ENCODE results near the gene TMEM37.
A peak's percentile ranks its signal among the peaks of the same experiment; 100 is the strongest.

The TMEM37 gene

GRCh38 chr2:119407430-119408220 lies 24.0 kb upstream of the TMEM37 start:
- peak; percentile 69 for TF ChIP-seq CTCF (IDR thresholded peaks at IDR 0.05; ENCODE audit: low read depth, low read length, missing control alignments)
- no peak for DNase-seq (ENCODE audit: extremely low read depth, low read depth)
- no peak overlapping the region for H3K4me3 ChIP-seq (replicated peaks; ENCODE audit: low read depth, low read length)

DNA sequence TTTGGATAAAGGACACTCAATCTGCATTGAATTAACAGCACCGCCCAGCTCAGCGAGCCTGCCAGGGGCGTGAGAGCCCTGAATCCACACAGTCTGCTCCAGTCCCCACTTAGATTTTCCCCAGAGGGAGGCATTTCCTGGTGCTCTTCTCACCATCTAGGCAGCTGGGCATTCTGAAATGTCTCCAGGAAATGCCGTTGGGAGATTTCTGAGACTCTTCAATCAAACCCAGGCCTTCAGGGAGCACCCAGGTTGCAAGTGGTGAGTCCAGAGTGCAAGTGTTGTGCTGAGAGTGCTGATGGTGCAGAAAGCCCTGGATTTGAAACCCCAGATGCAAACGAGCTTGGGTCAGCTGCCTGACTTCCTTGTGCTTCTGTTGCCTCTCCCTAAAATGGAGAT lies 23.4 kb upstream of the TMEM37 start:
- no peak for TF ChIP-seq CTCF (IDR thresholded peaks at IDR 0.05; ENCODE audit: low read depth, low read length, missing control alignments)
- H3K4me3 ChIP-seq (replicated peaks; ENCODE audit: low read depth, low read length): no peak overlapping the region
- DNase-seq (ENCODE audit: extremely low read depth, low read depth): no peak

GRCh38 chr2:119409506-119409905 lies 22.1 kb upstream of the TMEM37 start:
- no peak for TF ChIP-seq CTCF (IDR thresholded peaks at IDR 0.05; ENCODE audit: low read depth, low read length, missing control alignments)
- no peak overlapping the region for H3K4me3 ChIP-seq (replicated peaks; ENCODE audit: low read depth, low read length)
- DNase-seq (ENCODE audit: extremely low read depth, low read depth): no peak

DNA sequence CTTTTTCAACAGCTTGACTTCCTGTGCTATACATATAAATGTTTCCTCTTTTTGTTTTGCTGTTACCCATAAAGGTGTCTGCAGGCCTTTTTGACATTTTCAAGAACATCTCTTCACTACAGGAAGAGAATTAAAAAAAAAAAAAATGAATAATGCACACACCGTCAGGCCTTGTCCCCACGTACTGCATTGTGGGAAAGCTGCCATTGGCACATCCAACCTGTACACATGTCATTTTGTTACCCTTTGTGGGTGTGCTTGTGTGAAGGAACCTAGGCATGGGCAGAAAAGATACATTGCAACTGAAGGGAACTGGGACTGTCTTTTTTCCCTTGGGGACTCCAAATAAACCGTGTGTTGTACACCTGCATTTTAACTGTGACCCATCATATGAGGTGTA lies 16.8 kb upstream of the TMEM37 start:
- TF ChIP-seq CTCF (IDR thresholded peaks at IDR 0.05; ENCODE audit: low read depth, low read length, missing control alignments): no peak
- no peak for DNase-seq (ENCODE audit: extremely low read depth, low read depth)
- no peak overlapping the region for H3K4me3 ChIP-seq (replicated peaks; ENCODE audit: low read depth, low read length)

DNA sequence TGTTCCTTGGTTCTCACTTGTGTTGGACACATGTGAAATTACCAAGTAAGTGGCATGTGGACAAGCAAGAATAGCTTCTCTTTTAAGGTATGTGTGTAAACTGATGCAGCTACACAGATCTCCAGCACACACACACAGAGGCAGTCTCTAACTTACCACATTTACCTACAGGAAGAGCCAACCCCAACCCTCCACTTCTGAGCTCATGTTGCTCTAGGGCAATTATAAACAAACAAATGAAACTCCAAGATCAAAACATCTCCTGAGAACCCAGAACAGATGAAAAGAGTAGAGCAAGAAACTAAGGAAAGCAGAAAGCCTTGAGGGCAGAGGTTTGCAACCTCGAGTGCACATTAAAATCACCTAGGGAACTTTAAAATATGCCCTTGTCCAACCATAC lies 16.0 kb upstream of the TMEM37 start:
- no peak for TF ChIP-seq CTCF (IDR thresholded peaks at IDR 0.05; ENCODE audit: low read depth, low read length, missing control alignments)
- no peak overlapping the region for H3K4me3 ChIP-seq (replicated peaks; ENCODE audit: low read depth, low read length)
- no peak for DNase-seq (ENCODE audit: extremely low read depth, low read depth)

DNA sequence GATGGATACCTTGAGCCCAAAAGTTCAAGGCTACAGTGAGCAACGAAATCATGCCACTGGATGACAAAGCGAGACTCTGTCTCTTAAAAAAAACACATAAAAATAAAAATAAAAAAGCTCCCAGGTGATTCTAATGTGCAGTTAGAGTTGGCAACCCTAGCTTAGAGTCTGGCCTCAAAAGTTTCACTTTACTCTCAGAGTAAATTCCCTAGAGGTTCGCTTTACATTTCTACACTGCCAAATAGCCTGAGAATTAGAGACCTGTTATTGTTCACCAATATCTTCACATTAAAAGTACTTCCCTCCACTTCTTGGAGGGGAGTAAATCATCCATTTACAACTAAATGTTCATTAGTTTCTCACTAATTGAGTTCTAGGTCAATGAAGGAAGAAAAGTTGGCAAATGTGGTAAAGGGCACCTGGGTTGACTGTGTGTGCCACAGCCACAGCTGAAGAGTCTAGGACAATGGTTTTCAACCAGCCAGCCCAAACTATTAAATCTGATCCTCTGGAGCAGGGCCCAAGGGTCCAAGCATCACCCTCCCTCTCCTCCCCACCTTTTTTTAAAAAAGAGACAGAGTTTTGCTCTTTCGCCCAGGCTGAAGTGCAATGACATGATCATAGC lies 15.2 kb upstream of the TMEM37 start:
- no peak overlapping the region for H3K4me3 ChIP-seq (replicated peaks; ENCODE audit: low read depth, low read length)
- TF ChIP-seq CTCF (IDR thresholded peaks at IDR 0.05; ENCODE audit: low read depth, low read length, missing control alignments): no peak
- no peak for DNase-seq (ENCODE audit: extremely low read depth, low read depth)

All from HFF-Myc (cell line).